K562 (cell line): ENCODE results near the gene PAEP.

Experiments
- EZH2 ChIP-seq: IDR thresholded peaks from 2 replicates; pipeline ENCODE4 v1.6.1; 2012; ENCODE audit warnings: low read depth, mild to moderate bottlenecking, inconsistent platforms, low read length, borderline replicate concordance
- ZBTB1 ChIP-seq: sonication (generic); formaldehyde crosslinking; IDR thresholded peaks from 2 replicates; pipeline ENCODE4 v1.8.1; 2023; ENCODE audit warnings: missing genetic modification reagents, low read depth, mild to moderate bottlenecking, borderline replicate concordance
- ZNF639 ChIP-seq, 2 experiments: fragments of 200-800 bp in 1 of 2; sonication (Bioruptor generic) in 1 of 2; sonication (generic) in 1 of 2; formaldehyde crosslinking in 1 of 2; IDR thresholded peaks in 1 of 2; conservative IDR thresholded peaks in 1 of 2; 2 replicates each; pipeline versions ENCODE4 v1.5.0 to v1.6.1; 2016 to 2020; ENCODE audit warnings: missing compliant biosample characterization in 1 of 2, missing genetic modification characterization in 1 of 2, missing genetic modification reagents in 1 of 2

- TF ChIP-seq ZBTB1 (no peak), EZH2 (no peak), ZNF639 (CRISPR knock-in tag; conservative IDR thresholded peaks at IDR 0.05 in 1 of 2, IDR thresholded peaks at IDR 0.05 in 1 of 2) (no peak)
These were observed 31.1 kb downstream of the PAEP start for GRCh38 chr9:135592625-135593024.
